Stomach (tissue), 9 donors: ENCODE measurements around the gene COLGALT1. TPM values are rescaled to one million over a fixed set of nuclear protein-coding genes. Genes with fewer than 3 reads are reported as not detected.

Source experiments
- DNase-seq, 2 donors: peaks; one replicate each; pipeline versions ENCODE4 v3.0.0 to v3.0.0-alpha.2; 2013 to 2019
- H3K27ac ChIP-seq, 5 donors: fragments of 200-600 bp in 4 of 5; sonication (generic) in 4 of 5; one replicate each; pipeline ENCODE4 v1.5.1; 2013 to 2019; ENCODE audit warnings: mild to moderate bottlenecking in 1 of 5, moderate library complexity in 1 of 5
- H3K27me3 ChIP-seq, 3 donors: fragments of 200-600 bp; sonication (generic); one replicate each; pipeline ENCODE4 v1.5.1; 2017 to 2019; ENCODE audit warnings: mixed run types in 1 of 3
- H3K36me3 ChIP-seq, 4 donors: fragments of 200-600 bp; sonication (generic); 1 replicate in 3 of 4; 2 replicates in 1 of 4; pipeline ENCODE4 v1.5.1; 2016 to 2019
- H3K4me1 ChIP-seq, 4 donors: fragments of 200-600 bp; sonication (generic); one replicate each; pipeline ENCODE4 v1.5.1; 2016 to 2019
- H3K4me3 ChIP-seq, 4 donors: fragments of 200-600 bp; sonication (generic) in 3 of 4; one replicate each; pipeline ENCODE4 v1.5.1; 2016 to 2019; ENCODE audit warnings: mild to moderate bottlenecking in 1 of 4
- H3K9me3 ChIP-seq, 4 donors: fragments of 200-600 bp; sonication (generic); one replicate each; pipeline ENCODE4 v1.5.1; 2016 to 2019
- EP300 ChIP-seq: sonication (generic); formaldehyde crosslinking; IDR thresholded peaks from one replicate; pipeline ENCODE4 v1.6.1; 2017; ENCODE audit warnings: antibody characterized with exemption
- POLR2A ChIP-seq, 4 donors: fragments of 450-650 bp; IDR thresholded peaks; one replicate each; pipeline ENCODE4 v1.6.1; 2016; ENCODE audit warnings: antibody characterized with exemption in 4 of 4, control low read depth in 2 of 4, mild to moderate bottlenecking in 1 of 4, moderate library complexity in 1 of 4
- POLR2AphosphoS5 ChIP-seq, 3 donors: sonication (generic); formaldehyde crosslinking; IDR thresholded peaks; one replicate each; pipeline ENCODE4 v1.6.1; 2016; ENCODE audit warnings: antibody characterized with exemption in 3 of 3
- WGBS, 5 donors: extraction: QIAGEN DNeasy Blood & Tissue Kit in 3 of 5; methylation state at CpG; one replicate each; pipeline versions ENCODE4 v1.1.5 to v1.1.7; 2013 to 2018; 5-methylcytosine and 5-hydroxymethylcytosine counted together
- intact Hi-C: fragments of 100-400 bp; cut with DNase I; formaldehyde crosslinking; loops from one replicate; pipeline ENCODE4 v1.15.1; 2023; ENCODE audit warnings: low total_unique reads
- polyA plus RNA-seq, 3 donors: library from polyadenylated mRNA; stranded (reverse); fragments of 200-250 nt; gene quantifications; one replicate each; pipeline ENCODE4 v1.2.3, GENCODE V29; 2013
- total RNA-seq, 5 donors: library from RNA; depleted of rRNA; stranded (reverse); fragments of >200 nt; gene quantifications; one replicate each; pipeline versions ENCODE4 v1.1.0 to v1.2.3, GENCODE V29; 2014 to 2016
- TF ChIP-seq, protein P1 (sequence below), 7 experiments: fragments of 450-650 bp in 4 of 7; fragments of 200-600 bp in 3 of 7; sonication (generic) in 3 of 7; IDR thresholded peaks; one replicate each; pipeline ENCODE4 v1.5.1; 2016 to 2019; ENCODE audit warnings: antibody characterized with exemption in 7 of 7, control low read depth in 2 of 7, mild to moderate bottlenecking in 1 of 7
- donor health status: healthy with polysubstance abuse.
- donor health status: Bipolar disorder and iron deficiency.
- donor health status: healthy.

Gene COLGALT1
- total and polyA plus RNA-seq, 8 donors, result 15.1 to 273 (median 36.7) TPM

DNA sequence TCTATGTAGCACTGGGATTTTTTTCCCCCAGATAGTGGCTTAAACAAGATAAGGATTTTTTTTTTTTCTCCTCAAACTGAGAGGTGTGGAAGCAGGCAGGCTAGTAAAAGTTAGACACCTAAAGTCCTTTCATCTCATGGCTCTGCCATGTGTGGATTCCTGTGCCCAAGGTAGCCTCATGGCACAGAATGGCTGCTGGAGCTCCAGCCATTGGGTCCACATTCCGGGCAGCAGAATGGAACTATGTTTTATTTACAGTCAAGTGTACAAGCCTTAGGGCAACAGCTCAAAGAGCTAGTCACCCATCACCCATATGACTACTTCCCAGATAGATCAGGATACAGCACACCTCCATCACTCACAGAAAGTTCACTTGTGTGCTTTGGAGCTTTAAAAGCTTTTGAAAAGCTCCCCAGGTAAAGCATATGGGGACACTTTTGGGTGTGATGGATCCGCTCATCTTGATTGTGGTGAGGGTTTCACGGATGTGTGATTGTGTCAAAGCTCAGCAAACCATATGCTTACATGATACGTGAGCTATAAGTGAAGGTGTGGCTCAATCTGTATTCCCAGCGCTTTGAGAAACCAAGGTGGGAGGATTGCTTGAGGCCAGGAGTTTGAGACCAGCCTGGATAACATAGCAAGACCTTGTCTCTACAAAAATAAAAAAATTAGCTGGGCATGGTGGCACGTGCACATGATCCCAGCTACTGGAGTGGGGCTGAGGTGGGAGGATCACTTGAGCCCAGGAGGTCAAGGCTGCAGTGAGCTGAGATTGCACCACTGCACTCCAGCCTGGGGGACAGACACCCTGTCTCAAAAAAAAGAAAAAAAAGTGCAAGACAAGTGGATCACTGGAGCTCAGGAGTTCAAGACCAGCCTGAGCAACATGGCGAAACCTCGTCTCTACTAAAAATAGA, 25.9 kb upstream of the COLGALT1 start:
- Histone ChIP-seq H3K27me3 (peaks cover 0 to 74% (median 0%) of the 10 kb centered on the region in 3 donors), H3K9me3 (peaks cover 3 to 11% (median 8%) of the 10 kb centered on the region in 4 donors), H3K4me1 (no peaks in the 10 kb centered on the region), H3K36me3 (no peaks in the 10 kb centered on the region), H3K27ac (no peak overlapping the region), H3K4me3 (no peak overlapping the region)
- intact Hi-C loops, result no loop called here
- TF ChIP-seq POLR2AphosphoS5 (IDR thresholded peaks at IDR 0.05) (no peak), POLR2A (IDR thresholded peaks at IDR 0.05) (no peak), EP300 (no peak)
- TF ChIP-seq, protein P1, sequence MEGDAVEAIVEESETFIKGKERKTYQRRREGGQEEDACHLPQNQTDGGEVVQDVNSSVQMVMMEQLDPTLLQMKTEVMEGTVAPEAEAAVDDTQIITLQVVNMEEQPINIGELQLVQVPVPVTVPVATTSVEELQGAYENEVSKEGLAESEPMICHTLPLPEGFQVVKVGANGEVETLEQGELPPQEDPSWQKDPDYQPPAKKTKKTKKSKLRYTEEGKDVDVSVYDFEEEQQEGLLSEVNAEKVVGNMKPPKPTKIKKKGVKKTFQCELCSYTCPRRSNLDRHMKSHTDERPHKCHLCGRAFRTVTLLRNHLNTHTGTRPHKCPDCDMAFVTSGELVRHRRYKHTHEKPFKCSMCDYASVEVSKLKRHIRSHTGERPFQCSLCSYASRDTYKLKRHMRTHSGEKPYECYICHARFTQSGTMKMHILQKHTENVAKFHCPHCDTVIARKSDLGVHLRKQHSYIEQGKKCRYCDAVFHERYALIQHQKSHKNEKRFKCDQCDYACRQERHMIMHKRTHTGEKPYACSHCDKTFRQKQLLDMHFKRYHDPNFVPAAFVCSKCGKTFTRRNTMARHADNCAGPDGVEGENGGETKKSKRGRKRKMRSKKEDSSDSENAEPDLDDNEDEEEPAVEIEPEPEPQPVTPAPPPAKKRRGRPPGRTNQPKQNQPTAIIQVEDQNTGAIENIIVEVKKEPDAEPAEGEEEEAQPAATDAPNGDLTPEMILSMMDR (IDR thresholded peaks at IDR 0.05), result no peak
- 72 to 78% (median 77%) methylated on average over 8 of the region's 8 CpGs for WGBS, 5 donors
- no peak for DNase-seq

DNA sequence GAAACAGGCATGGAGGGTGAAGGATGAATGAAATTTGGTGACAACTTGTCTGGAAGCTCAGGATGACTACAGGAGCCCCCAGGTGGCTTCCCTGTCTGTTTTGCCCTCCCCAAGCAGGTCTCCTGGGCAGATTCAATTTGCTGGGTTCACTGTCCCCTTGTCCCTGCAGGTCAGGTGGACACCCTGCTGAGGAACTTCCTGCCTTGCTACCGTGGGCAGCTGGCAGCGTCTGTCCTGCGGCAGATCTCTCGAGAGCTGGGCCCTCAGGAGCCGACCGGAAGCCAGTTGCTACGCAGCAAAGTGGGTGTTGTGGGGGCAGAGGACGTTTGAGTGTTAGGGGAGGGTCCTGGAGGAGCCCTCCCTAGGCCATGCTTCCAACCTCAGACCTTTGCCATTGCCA, 24.9 kb upstream of the COLGALT1 start:
- H3K27me3 ChIP-seq, result peaks cover 0 to 66% (median 0%) of the 10 kb centered on the region in 3 donors
- intact Hi-C loops, result no loop called here
- H3K36me3 ChIP-seq, result no peaks in the 10 kb centered on the region
- H3K4me1 ChIP-seq, result no peaks in the 10 kb centered on the region
- no peak overlapping the region for H3K27ac ChIP-seq
- TF ChIP-seq EP300 (no peak), POLR2A (IDR thresholded peaks at IDR 0.05) (no peak), POLR2AphosphoS5 (IDR thresholded peaks at IDR 0.05) (no peak)
- TF ChIP-seq, protein P1 (IDR thresholded peaks at IDR 0.05), result no peak
- DNase-seq, result peak in 1 of 2 donors; percentile 41
- H3K9me3 ChIP-seq, result peaks cover 3 to 11% (median 8%) of the 10 kb centered on the region in 4 donors
- no peak overlapping the region for H3K4me3 ChIP-seq
- 10 to 20% (median 18%) methylated on average over 8 of the region's 8 CpGs for WGBS, 5 donors

GRCh38 chr19:17532116-17532515, 23.3 kb upstream of the COLGALT1 start:
- no peak overlapping the region for H3K4me3 ChIP-seq
- peaks cover 0 to 51% (median 0%) of the 10 kb centered on the region in 3 donors for H3K27me3 ChIP-seq
- intact Hi-C loops, result no loop called here
- H3K4me1 ChIP-seq, result no peaks in the 10 kb centered on the region
- TF ChIP-seq POLR2A (IDR thresholded peaks at IDR 0.05) (no peak), EP300 (no peak), POLR2AphosphoS5 (IDR thresholded peaks at IDR 0.05) (no peak)
- TF ChIP-seq, protein P1 (IDR thresholded peaks at IDR 0.05), result no peak
- peaks cover 3 to 11% (median 8%) of the 10 kb centered on the region in 4 donors for H3K9me3 ChIP-seq
- H3K27ac ChIP-seq, result no peak overlapping the region
- WGBS, 5 donors, result 79 to 84% (median 82%) methylated on average over 16 of the region's 16 CpGs; no CpG with 5 or more reads in 1 of the 5 donors
- no peaks in the 10 kb centered on the region for H3K36me3 ChIP-seq
- no peak for DNase-seq

DNA sequence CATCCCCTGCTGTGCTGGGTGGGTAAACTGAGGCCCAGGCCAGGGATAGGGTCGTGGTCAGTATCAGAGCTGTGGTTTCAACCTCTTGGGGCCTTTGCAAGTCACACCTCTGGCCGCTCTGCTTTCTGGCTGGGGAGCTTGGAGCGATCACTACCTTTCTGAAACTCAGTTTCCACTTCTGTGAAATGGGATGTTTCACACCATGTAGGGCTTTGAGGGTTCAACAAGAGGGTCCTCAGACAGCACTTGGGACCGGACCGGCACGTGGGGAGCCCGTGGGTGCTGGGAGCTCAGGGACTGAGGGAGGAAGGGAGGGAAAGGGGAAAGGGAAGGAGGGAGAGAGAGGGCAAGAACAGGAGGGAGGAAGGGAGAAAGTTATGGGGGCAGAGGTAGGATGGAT, 22.9 kb upstream of the COLGALT1 start:
- Histone ChIP-seq H3K27ac (no peak overlapping the region), H3K9me3 (peaks cover 3 to 11% (median 8%) of the 10 kb centered on the region in 4 donors), H3K4me3 (no peak overlapping the region), H3K27me3 (peaks cover 0 to 47% (median 0%) of the 10 kb centered on the region in 3 donors), H3K36me3 (no peaks in the 10 kb centered on the region), H3K4me1 (no peaks in the 10 kb centered on the region)
- no peak for DNase-seq
- no peak for TF ChIP-seq POLR2A (IDR thresholded peaks at IDR 0.05)
- TF ChIP-seq POLR2AphosphoS5 (IDR thresholded peaks at IDR 0.05), result no peak
- TF ChIP-seq, protein P1 (IDR thresholded peaks at IDR 0.05), result no peak
- TF ChIP-seq EP300, result no peak
- 52 to 68% (median 59%) methylated on average over 7 of the region's 7 CpGs for WGBS, 5 donors
- intact Hi-C loops, result no loop called here
